A172 (cell line): Measurements from ENCODE around the gene PCDHB10. TPM values are rescaled to one million over a fixed set of nuclear protein-coding genes. Genes with fewer than 3 reads are reported as not detected.
"Not testable (repeated sequence)": the region's sequence is repeated elsewhere in the genome, so short reads cannot be mapped to it uniquely, and the experiment has no call there.

ENCODE experiments used
- DNase-seq: peaks from one replicate; pipeline ENCODE4 v3.0.0-alpha.2; 2015; ENCODE audit warnings: low spot score
- total RNA-seq: library from RNA; depleted of rRNA; stranded (reverse); fragments of >200 nt; shearing (Covaris generic); gene quantifications from 2 replicates; pipeline ENCODE4 v1.2.3, GENCODE V29; 2014; rRNA removed

The PCDHB10 gene
- 3.9 and 7.1 TPM in 2 replicates for total RNA-seq

GRCh38 chr5:141192110-141192725 lies at the start of gene PCDHB10:
PCDHB10 (plus strand) TSS chr5:141192353; CDS start chr5:141192553, 200 bp downstream.
- DNase-seq = peak; percentile 55

DNA sequence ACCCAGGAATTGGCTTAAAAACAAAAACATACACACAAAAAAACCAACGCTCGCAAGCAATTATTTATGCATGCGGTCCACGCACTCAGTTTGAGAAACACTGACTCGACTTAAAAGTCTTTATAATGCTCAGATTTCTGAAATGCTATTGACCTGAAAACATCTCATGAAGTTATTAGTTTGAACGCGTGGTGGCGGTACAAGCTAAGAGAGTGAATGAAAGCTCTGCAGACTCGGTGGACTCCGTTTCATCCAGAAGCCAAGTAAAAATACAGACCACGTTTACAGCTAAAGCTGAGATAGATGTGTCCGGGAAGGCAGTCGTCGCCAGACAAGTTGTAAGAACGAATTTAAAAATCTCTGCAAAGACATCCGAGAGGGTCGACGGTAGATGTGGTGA lies 42.3 kb upstream of the PCDHB10 start, which contains the start of gene PCDHB6:
PCDHB6 (plus strand) TSS at position 246 of the 400 bp plus-strand sequence. CDS start 201 bp downstream, outside the sequence.
- no peak for DNase-seq

GRCh38 chr5:141150224-141150992 lies 41.7 kb upstream of the PCDHB10 start:
- DNase-seq = peak; percentile 11

GRCh38 chr5:141150993-141151325 lies 41.2 kb upstream of the PCDHB10 start:
- no peak for DNase-seq

GRCh38 chr5:141151632-141152031 lies 40.5 kb upstream of the PCDHB10 start:
- DNase-seq = not testable (repeated sequence)

DNA sequence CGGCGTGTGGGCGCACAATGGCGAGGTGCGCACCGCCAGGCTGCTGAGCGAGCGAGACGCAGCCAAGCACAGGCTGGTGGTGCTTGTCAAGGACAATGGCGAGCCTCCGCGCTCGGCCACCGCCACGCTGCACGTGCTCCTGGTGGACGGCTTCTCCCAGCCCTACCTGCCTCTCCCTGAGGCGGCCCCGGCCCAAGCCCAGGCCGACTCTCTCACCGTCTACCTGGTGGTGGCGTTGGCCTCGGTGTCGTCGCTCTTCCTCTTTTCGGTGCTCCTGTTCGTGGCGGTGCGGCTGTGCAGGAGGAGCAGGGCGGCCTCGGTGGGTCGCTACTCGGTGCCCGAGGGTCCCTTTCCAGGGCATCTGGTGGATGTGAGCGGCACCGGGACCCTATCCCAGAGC lies 40.1 kb upstream of the PCDHB10 start:
- DNase-seq = not testable (repeated sequence)

GRCh38 chr5:141155540-141156374 lies 36.4 kb upstream of the PCDHB10 start:
- peak; percentile 51 for DNase-seq

DNA sequence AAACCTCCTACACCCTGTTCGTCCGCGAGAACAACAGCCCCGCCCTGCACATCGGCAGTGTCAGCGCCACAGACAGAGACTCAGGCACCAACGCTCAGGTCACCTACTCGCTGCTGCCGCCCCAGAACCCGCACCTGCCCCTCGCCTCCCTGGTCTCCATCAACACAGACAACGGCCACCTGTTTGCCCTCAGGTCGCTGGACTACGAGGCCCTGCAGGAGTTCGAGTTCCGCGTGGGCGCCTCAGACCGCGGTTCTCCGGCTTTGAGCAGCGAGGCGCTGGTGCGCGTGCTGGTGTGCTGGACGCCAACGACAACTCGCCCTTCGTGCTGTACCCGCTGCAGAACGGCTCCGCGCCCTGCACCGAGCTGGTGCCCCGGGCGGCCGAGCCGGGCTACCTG lies 34.8 kb upstream of the PCDHB10 start:
- DNase-seq = not testable (repeated sequence)

GRCh38 chr5:141157901-141158300 lies 34.3 kb upstream of the PCDHB10 start:
- DNase-seq = not testable (repeated sequence)

DNA sequence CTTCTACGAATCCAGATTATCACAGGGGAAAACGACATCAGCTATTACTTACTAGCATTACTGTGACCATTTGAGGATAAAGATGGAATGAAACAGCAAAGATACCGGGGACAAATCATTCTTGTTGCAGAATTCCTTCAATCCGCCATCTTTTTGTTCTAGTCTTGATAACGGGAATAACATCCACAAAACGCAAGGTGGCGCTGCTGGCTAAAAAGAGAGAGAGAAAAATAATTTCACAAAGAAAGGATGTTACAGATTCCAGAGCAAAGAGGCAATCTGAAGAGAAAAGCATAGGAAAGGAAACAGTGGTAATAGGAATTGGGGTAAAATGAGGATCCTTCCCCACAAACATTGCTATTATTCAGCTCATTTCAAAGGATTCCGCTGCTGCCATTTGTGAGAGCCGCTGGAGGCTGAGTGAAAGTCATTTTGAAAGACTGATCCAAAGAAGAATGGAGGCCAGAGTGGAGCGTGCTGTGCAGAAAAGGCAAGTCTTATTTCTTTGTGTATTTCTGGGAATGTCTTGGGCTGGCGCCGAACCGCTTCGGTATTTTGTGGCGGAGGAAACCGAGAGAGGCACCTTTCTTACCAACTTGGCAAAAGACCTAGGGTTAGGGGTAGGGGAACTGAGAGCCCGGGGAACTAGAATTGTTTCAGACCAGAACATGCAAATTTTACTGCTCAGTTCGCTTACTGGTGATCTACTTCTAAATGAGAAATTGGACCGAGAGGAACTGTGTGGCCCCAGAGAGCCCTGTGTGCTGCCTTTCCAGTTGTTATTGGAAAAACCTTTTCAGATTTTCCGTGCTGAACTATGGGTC lies 19.6 kb upstream of the PCDHB10 start, which contains the start of gene PCDHB7:
PCDHB7 (plus strand) TSS at position 264 of the 824 bp plus-strand sequence; CDS start at position 456, 192 bp downstream.
- DNase-seq = peak; percentile 51

- DNase-seq = not testable (repeated sequence)
Observed at GRCh38 chr5:141174291-141175104, 17.7 kb upstream of the PCDHB10 start.

DNA sequence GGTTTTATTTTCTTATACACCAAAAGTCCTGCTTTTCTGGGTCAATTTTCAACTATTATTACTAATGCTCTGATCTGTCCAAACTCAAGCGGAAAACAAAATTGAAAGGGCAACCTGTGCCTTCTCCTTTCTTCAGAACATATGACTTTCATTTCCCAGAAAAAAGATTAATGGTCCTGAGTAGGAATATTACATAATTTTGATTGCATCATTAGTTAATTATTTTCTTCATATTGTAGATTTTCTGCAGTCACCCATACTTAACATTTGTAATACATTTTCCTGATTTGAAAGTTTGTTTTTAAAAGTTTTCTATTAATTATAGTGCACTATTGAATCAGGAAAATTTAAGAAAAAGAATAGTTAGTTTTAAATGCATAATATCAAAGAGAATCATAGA lies 16.2 kb upstream of the PCDHB10 start:
- no peak for DNase-seq

DNA sequence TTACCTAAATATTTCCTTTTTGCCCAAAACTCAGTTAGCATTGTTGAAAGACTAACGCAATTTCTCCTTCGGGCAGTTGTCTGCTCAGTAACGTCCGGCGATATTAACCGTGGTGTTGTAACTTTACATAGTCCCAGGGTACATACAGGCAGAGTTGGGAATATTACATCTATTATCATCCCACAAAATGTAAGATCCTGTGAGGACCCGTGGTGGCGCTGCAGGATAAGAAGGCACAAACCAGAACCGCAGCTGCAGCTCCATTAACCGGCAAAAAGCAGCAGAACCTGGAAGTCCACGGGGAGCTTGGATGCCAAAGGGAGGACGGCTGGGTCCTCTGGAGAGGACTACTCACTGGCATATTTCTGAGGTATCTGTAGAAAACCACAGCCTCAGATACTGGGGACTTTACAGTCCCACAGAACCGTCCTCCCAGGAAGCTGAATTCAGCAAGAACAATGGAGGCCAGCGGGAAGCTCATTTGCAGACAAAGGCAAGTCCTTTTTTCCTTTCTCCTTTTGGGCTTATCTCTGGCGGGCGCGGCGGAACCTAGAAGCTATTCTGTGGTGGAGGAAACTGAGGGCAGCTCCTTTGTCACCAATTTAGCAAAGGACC lies 14.5 kb upstream of the PCDHB10 start, which contains the start of gene PCDHB8:
PCDHB8 (plus strand) TSS at position 214 of the 615 bp plus-strand sequence; CDS start at position 459, 245 bp downstream.
- peak; percentile 23 for DNase-seq

DNA sequence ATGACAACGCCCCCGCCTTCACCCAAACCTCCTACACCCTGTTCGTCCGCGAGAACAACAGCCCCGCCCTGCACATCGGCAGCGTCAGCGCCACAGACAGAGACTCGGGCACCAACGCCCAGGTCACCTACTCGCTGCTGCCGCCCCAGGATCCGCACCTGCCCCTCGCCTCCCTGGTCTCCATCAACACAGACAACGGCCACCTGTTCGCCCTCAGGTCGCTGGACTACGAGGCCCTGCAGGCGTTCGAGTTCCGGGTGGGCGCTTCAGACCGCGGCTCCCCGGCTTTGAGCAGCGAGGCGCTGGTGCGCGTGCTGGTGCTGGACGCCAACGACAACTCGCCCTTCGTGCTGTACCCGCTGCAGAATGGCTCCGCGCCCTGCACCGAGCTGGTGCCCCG lies 12.8 kb upstream of the PCDHB10 start:
- not testable (repeated sequence) for DNase-seq

DNA sequence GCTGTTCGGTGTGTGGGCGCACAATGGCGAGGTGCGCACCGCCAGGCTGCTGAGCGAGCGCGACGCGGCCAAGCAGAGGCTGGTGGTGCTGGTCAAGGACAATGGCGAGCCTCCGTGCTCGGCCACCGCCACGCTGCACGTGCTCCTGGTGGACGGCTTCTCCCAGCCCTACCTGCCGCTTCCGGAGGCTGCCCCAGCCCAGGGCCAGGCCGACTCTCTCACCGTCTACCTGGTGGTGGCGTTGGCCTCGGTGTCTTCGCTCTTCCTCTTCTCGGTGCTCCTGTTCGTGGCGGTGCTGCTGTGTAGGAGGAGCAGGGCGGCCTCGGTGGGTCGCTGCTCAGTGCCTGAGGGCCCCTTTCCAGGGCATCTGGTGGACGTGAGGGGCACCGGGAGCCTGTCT lies 12.3 kb upstream of the PCDHB10 start:
- DNase-seq = not testable (repeated sequence)

GRCh38 chr5:141180313-141180712 lies 11.8 kb upstream of the PCDHB10 start:
- no peak for DNase-seq

- peak; percentile 64 for DNase-seq
Observed at GRCh38 chr5:141182248-141182647, 9.9 kb upstream of the PCDHB10 start, which contains the start of gene PCDHB16. PCDHB16 (plus strand) TSS chr5:141182387; CDS start chr5:141182560, 173 bp downstream.

- not testable (repeated sequence) for DNase-seq
Observed at GRCh38 chr5:141184117-141184855, 7.9 kb upstream of the PCDHB10 start.
